K562 (cell line): ENCODE measurements around the gene CHRNE. TPM values are rescaled to one million over a fixed set of nuclear protein-coding genes. Genes with fewer than 3 reads are reported as not detected.

ENCODE experiments used
- ATAC-seq: fragments of 200-7000 bp; cut with Tn5 transposase; 3 replicates; pipeline ENCODE4 v1.9.1; 2020; ENCODE audit warnings: moderate library complexity
- BruUV-seq: library from RNA; stranded (reverse); fragments of 400-500 nt; replicated peaks from 2 replicates; lab custom pipeline; 2021; lab: Mats Ljungman, UMichigan
- CTCF ChIA-PET: fragments of 300-600 bp; formaldehyde crosslinking; extraction: SDS; loops from one replicate; lab custom pipeline; 2021; ENCODE audit warnings: low intra/inter-chr PET ratio; lab: Yijun Ruan, JAX
- POLR2A ChIA-PET: fragments of 300-600, 350-650 bp; sonication (Branson Sonifier 250); formaldehyde crosslinking; extraction: SDS; loops from one replicate; lab custom pipeline; 2021; ENCODE audit warnings: antibody characterized with exemption, inconsistent platforms; lab: Yijun Ruan, JAX
- DNase-seq, 4 experiments: peaks; one replicate each; pipeline versions ENCODE4 v3.0.0 to v3.0.0-alpha.2; 2011 to 2018; ENCODE audit warnings: low spot score in 3 of 4, mixed read lengths in 3 of 4; ENCODE audit errors: extremely low read depth in 1 of 4
- FAIRE-seq: peaks from 2 replicates; lab custom pipeline; 2011; peaks lifted over from hg19 to GRCh38; lab: Jason Lieb, UNC
- H2AFZ ChIP-seq: 2 replicates; pipeline ENCODE4 v1.6.0; 2011; ENCODE audit warnings: low read depth, low read length, control low read depth, inconsistent platforms
- H3K27ac ChIP-seq: fragments of 200-600 bp; 3 replicates; pipeline ENCODE4 v1.8.0; 2011; ENCODE audit warnings: low read depth, mild to moderate bottlenecking, control low read depth, inconsistent platforms, low read length, moderate library complexity, mixed read lengths; ENCODE audit errors: extremely low read depth
- H3K27me3 ChIP-seq, 2 experiments: fragments of 300-600 bp in 1 of 2; 2 replicates in 1 of 2; 3 replicates in 1 of 2; pipeline versions ENCODE4 v1.6.0 to v1.8.0; 2011; ENCODE audit warnings: inconsistent platforms in 2 of 2, low read length in 2 of 2, mild to moderate bottlenecking in 1 of 2, mixed read lengths in 1 of 2, moderate library complexity in 1 of 2; ENCODE audit not compliant: control insufficient read depth in 2 of 2, insufficient read depth in 2 of 2
- H3K36me3 ChIP-seq: fragments of 300-600 bp; 3 replicates; pipeline ENCODE4 v1.8.0; 2011; ENCODE audit warnings: mild to moderate bottlenecking, low read length, inconsistent platforms; ENCODE audit not compliant: control insufficient read depth, insufficient read depth
- H3K4me1 ChIP-seq, 2 experiments: fragments of 200-600 bp in 1 of 2; replicated peaks in 1 of 2; 2 replicates in 1 of 2; 3 replicates in 1 of 2; pipeline versions ENCODE4 v1.5.1 to v1.8.0; 2011; ENCODE audit warnings: inconsistent platforms in 2 of 2, low read length in 2 of 2, mild to moderate bottlenecking in 1 of 2, mixed read lengths in 1 of 2, moderate library complexity in 1 of 2; ENCODE audit not compliant: control insufficient read depth in 2 of 2, insufficient read depth in 2 of 2
- H3K4me2 ChIP-seq: 2 replicates; pipeline ENCODE4 v1.6.1; 2011; ENCODE audit warnings: low read length, control low read depth, inconsistent platforms, mixed read lengths; ENCODE audit not compliant: insufficient read depth
- H3K4me3 ChIP-seq: fragments of 200-600 bp; sonication (generic), shearing (Covaris generic); 2 replicates; pipeline ENCODE4 v1.5.1; 2016; ENCODE audit warnings: control low read depth, inconsistent platforms
- H3K79me2 ChIP-seq: fragments of 200-600 bp; 3 replicates; pipeline ENCODE4 v1.8.0; 2011; ENCODE audit warnings: low read length, inconsistent platforms; ENCODE audit not compliant: control insufficient read depth, insufficient read depth
- H3K9ac ChIP-seq, 2 experiments: 2 replicates each; pipeline versions ENCODE4 v1.6.0 to v1.6.1; 2011; ENCODE audit warnings: low read depth in 2 of 2, low read length in 2 of 2, control low read depth in 1 of 2, inconsistent platforms in 1 of 2, mild to moderate bottlenecking in 1 of 2, mixed read lengths in 1 of 2; ENCODE audit not compliant: insufficient read depth in 1 of 2
- H3K9me1 ChIP-seq: one replicate; pipeline ENCODE4 v1.6.0; 2011; ENCODE audit warnings: inconsistent platforms, mild to moderate bottlenecking, low read length, moderate library complexity; ENCODE audit not compliant: control insufficient read depth, insufficient read depth
- H3K9me3 ChIP-seq: replicated peaks from 2 replicates; pipeline ENCODE4 v1.5.1; 2011; ENCODE audit warnings: low read depth, low read length, inconsistent platforms; ENCODE audit not compliant: control insufficient read depth, insufficient read depth
- H4K20me1 ChIP-seq: replicated peaks from 2 replicates; pipeline ENCODE4 v1.6.1; 2011; ENCODE audit warnings: low read length, inconsistent platforms, mixed read lengths; ENCODE audit not compliant: control insufficient read depth, insufficient read depth
- HNRNPL ChIP-seq: fragments of 200-400 bp; formaldehyde crosslinking; IDR thresholded peaks from 2 replicates; pipeline ENCODE4 v1.6.1; 2017; ENCODE audit warnings: low read depth, mild to moderate bottlenecking, low read length
- JUNB ChIP-seq: fragments of 450-650 bp; formaldehyde crosslinking; conservative IDR thresholded peaks from 2 replicates; pipeline ENCODE4 v1.4.0; 2020; ENCODE audit warnings: mild to moderate bottlenecking
- NFXL1 ChIP-seq: fragments of 450-650 bp; formaldehyde crosslinking; IDR thresholded peaks from 2 replicates; pipeline ENCODE4 v1.4.0; 2021; ENCODE audit warnings: mild to moderate bottlenecking
- NR2F6 ChIP-seq: fragments of 450-650 bp; formaldehyde crosslinking; IDR thresholded peaks from 2 replicates; pipeline ENCODE4 v1.4.0; 2020; ENCODE audit warnings: mild to moderate bottlenecking
- PML ChIP-seq: IDR thresholded peaks from 2 replicates; pipeline ENCODE4 v1.6.1; 2012; ENCODE audit warnings: low read length, inconsistent platforms
- POLR2G ChIP-seq: fragments of 200-400 bp; formaldehyde crosslinking; IDR thresholded peaks from 2 replicates; pipeline ENCODE4 v1.6.1; 2017; ENCODE audit warnings: low read depth, mild to moderate bottlenecking, antibody characterized with exemption, low read length, moderate library complexity
- RBFOX2 ChIP-seq: fragments of 200-400 bp; formaldehyde crosslinking; IDR thresholded peaks from 2 replicates; pipeline ENCODE4 v1.6.1; 2017; ENCODE audit warnings: low read depth, mild to moderate bottlenecking, low read length, moderate library complexity
- SIN3A ChIP-seq, 2 experiments: fragments of 150-350 bp in 1 of 2; IDR thresholded peaks; 2 replicates each; pipeline ENCODE4 v1.6.1; 2011 to 2016; ENCODE audit warnings: borderline replicate concordance in 2 of 2, low read depth in 2 of 2, low read length in 2 of 2, mild to moderate bottlenecking in 2 of 2, moderate library complexity in 2 of 2; ENCODE audit not compliant: control insufficient read depth in 1 of 2
- TOE1 ChIP-seq, 2 experiments: fragments of 450-650 bp in 1 of 2; sonication (generic) in 1 of 2; formaldehyde crosslinking in 1 of 2; IDR thresholded peaks; 2 replicates each; pipeline versions ENCODE4 v1.7.1 to v1.8.0; 2016 to 2022; ENCODE audit warnings: borderline replicate concordance in 2 of 2, mild to moderate bottlenecking in 2 of 2, antibody characterized with exemption in 1 of 2, inconsistent platforms in 1 of 2, low read depth in 1 of 2, missing genetic modification reagents in 1 of 2, moderate library complexity in 1 of 2
- ZBED1 ChIP-seq: IDR thresholded peaks from 2 replicates; pipeline ENCODE4 v1.6.1; 2014
- ZKSCAN1 ChIP-seq: fragments of 150-350 bp; IDR thresholded peaks from 2 replicates; pipeline ENCODE4 v1.6.1; 2016; ENCODE audit warnings: low read depth, low read length
- ZNF232 ChIP-seq: sonication (generic); formaldehyde crosslinking; IDR thresholded peaks from 2 replicates; pipeline ENCODE4 v1.8.0; 2022; ENCODE audit warnings: mild to moderate bottlenecking, missing genetic modification reagents
- ZNF239 ChIP-seq: fragments of 250-450 bp; sonication (Bioruptor Pico); IDR thresholded peaks from 2 replicates; pipeline ENCODE4 v1.4.0; 2020; ENCODE audit warnings: mild to moderate bottlenecking
- ZSCAN29 ChIP-seq: fragments of 450-650 bp; IDR thresholded peaks from 2 replicates; pipeline ENCODE4 v1.6.1; 2017
- WGBS: fragments of 100-300 bp; shearing (Covaris generic); methylation state at CpG from one replicate; pipeline ENCODE4 v1.1.6; 2016; ENCODE audit warnings: low coverage, mixed read lengths; ENCODE audit not compliant: insufficient coverage; ENCODE audit errors: missing lambda C conversion rate; 5-methylcytosine and 5-hydroxymethylcytosine counted together
- in situ Hi-C: fragments of 300-500 bp; cut with MboI; formaldehyde crosslinking; loops from 4 replicates; pipeline ENCODE4 v1.15.0; 2018; ENCODE audit warnings: inconsistent platforms, mixed read lengths
- intact Hi-C: fragments of 100-400 bp; cut with micrococcal nuclease; formaldehyde crosslinking; loops from 2 replicates; pipeline ENCODE4 v1.14.2; 2022
- polyA plus RNA-seq, 8 experiments: library from polyadenylated mRNA; depleted of rRNA in 4 of 8; stranded (reverse) in 5 of 8; unstranded in 3 of 8; fragments of >200 nt; fragmentation: Nextera tagmentation in 2 of 8; fragmentation: Illumina TruSeq in 1 of 8; extraction: Ambion mirVana in 2 of 8; extraction: Trizol in 1 of 8; gene quantifications; 2 replicates each; pipeline versions ENCODE4 v1.2.1 to v1.2.3, GENCODE V29; 2011 to 2014; ENCODE audit warnings: inconsistent platforms in 1 of 8, missing spikeins in 1 of 8
- total RNA-seq, 7 experiments: library from RNA; depleted of rRNA in 6 of 7; stranded (reverse); fragments of >200 nt in 6 of 7; fragmentation: Illumina TruSeq in 2 of 7; extraction: Trizol in 2 of 7; gene quantifications; 2 replicates each; pipeline versions ENCODE4 v1.2.1 to v1.2.3, GENCODE V29; 2011 to 2021; ENCODE audit warnings: low replicate concordance in 1 of 7
- TF ChIP-seq, protein P1 (sequence below): fragments of 450-650 bp; formaldehyde crosslinking; IDR thresholded peaks from 2 replicates; pipeline ENCODE4 v1.4.0; 2022; ENCODE audit warnings: missing genetic modification characterization
- TF ChIP-seq, protein P2 (sequence below): fragments of 450-650 bp; formaldehyde crosslinking; IDR thresholded peaks from 2 replicates; pipeline ENCODE4 v1.4.0; 2020; ENCODE audit warnings: mild to moderate bottlenecking, mixed read lengths
- TF ChIP-seq, protein P3 (sequence below), 2 experiments: fragments of 450-650 bp in 1 of 2; sonication (generic) in 1 of 2; formaldehyde crosslinking in 1 of 2; IDR thresholded peaks in 1 of 2; conservative IDR thresholded peaks in 1 of 2; 2 replicates each; pipeline versions ENCODE4 v1.6.1 to v1.8.1; 2016 to 2023; ENCODE audit warnings: mild to moderate bottlenecking in 2 of 2, moderate library complexity in 2 of 2, inconsistent platforms in 1 of 2, missing genetic modification reagents in 1 of 2
- TF ChIP-seq, protein P4 (sequence below): sonication (generic); IDR thresholded peaks from 2 replicates; pipeline ENCODE4 v1.6.1; 2016

Gene CHRNE
- total and polyA plus RNA-seq, 9 of the 15 experiments (the other 6 are each of a cell fraction or from before 2014, with no cell fraction given), result not detected

DNA sequence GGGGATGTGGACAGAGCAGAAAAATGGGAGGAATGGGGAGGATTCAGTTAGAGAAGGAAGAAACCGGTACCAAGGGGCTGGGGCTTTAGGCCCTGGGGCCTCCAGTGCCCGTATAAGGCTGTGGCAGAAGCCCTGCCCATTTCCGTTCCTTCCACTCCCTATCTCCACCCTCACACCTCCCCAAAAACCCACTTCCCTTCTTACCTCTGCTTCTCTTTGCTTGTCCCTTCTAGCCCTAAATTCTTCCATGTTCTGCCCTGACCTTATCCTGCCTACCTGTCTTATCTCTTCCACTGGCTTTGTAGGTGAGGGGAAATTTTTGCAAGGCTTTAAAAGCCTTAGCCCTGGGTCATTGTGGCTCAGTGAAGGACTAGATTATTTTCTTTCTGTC is 41.3 kb upstream of the CHRNE start:
- H3K27me3 ChIP-seq, result no peaks in the 10 kb centered on the region
- peaks cover 85% of the 10 kb centered on the region for H3K79me2 ChIP-seq
- H3K4me3 ChIP-seq, result no peak overlapping the region
- H3K4me1 ChIP-seq, result peaks cover 20 to 26% of the 10 kb centered on the region in 2 experiments; a peak in 4 of 5 replicates
- FAIRE-seq (no peak), DNase-seq (no peak), ATAC-seq (no peak)
- no TSS peak for BruUV-seq
- in situ Hi-C loops, result no loop called here
- no peaks in the 10 kb centered on the region for H3K9me1 ChIP-seq
- no peak overlapping the region for H2AFZ ChIP-seq
- H3K9ac ChIP-seq, result peak overlapping the region in 1 of 2 experiments; percentile 73; a peak in 1 of 4 replicates
- H3K36me3 ChIP-seq, result peaks cover 65% of the 10 kb centered on the region
- intact Hi-C loops, result no loop called here
- no peaks in the 10 kb centered on the region for H3K9me3 ChIP-seq
- no peak overlapping the region for H3K4me2 ChIP-seq
- H4K20me1 ChIP-seq, result peaks cover 22% of the 10 kb centered on the region
- peak overlapping the region; percentile 79; the same call in 2 of the 3 replicates for H3K27ac ChIP-seq
- POLR2A ChIA-PET, result interaction anchor here (0.6 to 1.6 kb wide), 4 partner anchors 13 to 53 kb away, joined by 3 read pairs; partner anchors contain the start of genes INCA1 and KIF1C
- 52% methylated on average over 3 of the region's 3 CpGs for WGBS
- CTCF ChIA-PET, result no interaction called here
- TF ChIP-seq ZNF232 (no peak), HNRNPL (0 out of 2 replicates have a peak, but pooled peaks have one; percentile 41), JUNB (no peak), RBFOX2 (peak; percentile 60), NR2F6 (CRISPR knock-in tag) (no peak), POLR2G (peak; percentile 53; the same call in 1 of the 2 replicates), PML (0 out of 2 replicates have a peak, but pooled peaks have one; percentile 18), ZKSCAN1 (no peak), NFXL1 (CRISPR knock-in tag) (0 out of 2 replicates have a peak, but pooled peaks have one; percentile 33), ZSCAN29 (no peak), SIN3A (IDR thresholded peaks at IDR 0.05; ENCODE audit: borderline replicate concordance in 2 of 2, control insufficient read depth in 1 of 2, low read depth in 2 of 2, low read length in 2 of 2) (0 out of 4 replicates have a peak, but pooled peaks of 1 of the 2 experiments have one; percentile 8), TOE1 (IDR thresholded peaks at IDR 0.05; ENCODE audit: borderline replicate concordance) (no peak), TOE1 (CRISPR knock-in tag; IDR thresholded peaks at IDR 0.05; ENCODE audit: borderline replicate concordance, low read depth) (no peak), ZBED1 (no peak), ZNF239 (CRISPR knock-in tag) (no peak)
- TF ChIP-seq, protein P1, sequence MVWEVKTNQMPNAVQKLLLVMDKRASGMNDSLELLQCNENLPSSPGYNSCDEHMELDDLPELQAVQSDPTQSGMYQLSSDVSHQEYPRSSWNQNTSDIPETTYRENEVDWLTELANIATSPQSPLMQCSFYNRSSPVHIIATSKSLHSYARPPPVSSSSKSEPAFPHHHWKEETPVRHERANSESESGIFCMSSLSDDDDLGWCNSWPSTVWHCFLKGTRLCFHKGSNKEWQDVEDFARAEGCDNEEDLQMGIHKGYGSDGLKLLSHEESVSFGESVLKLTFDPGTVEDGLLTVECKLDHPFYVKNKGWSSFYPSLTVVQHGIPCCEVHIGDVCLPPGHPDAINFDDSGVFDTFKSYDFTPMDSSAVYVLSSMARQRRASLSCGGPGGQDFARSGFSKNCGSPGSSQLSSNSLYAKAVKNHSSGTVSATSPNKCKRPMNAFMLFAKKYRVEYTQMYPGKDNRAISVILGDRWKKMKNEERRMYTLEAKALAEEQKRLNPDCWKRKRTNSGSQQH (CRISPR knock-in tag), result peak; percentile 65; the same call in 1 of the 2 replicates
- TF ChIP-seq, protein P2, sequence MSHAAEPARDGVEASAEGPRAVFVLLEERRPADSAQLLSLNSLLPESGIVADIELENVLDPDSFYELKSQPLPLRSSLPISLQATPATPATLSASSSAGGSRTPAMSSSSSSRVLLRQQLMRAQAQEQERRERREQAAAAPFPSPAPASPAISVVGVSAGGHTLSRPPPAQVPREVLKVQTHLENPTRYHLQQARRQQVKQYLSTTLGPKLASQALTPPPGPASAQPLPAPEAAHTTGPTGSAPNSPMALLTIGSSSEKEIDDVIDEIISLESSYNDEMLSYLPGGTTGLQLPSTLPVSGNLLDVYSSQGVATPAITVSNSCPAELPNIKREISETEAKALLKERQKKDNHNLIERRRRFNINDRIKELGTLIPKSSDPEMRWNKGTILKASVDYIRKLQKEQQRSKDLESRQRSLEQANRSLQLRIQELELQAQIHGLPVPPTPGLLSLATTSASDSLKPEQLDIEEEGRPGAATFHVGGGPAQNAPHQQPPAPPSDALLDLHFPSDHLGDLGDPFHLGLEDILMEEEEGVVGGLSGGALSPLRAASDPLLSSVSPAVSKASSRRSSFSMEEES (CRISPR knock-in tag), result no peak
- TF ChIP-seq, protein P3, sequence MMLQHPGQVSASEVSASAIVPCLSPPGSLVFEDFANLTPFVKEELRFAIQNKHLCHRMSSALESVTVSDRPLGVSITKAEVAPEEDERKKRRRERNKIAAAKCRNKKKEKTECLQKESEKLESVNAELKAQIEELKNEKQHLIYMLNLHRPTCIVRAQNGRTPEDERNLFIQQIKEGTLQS (IDR thresholded peaks at IDR 0.05), result no peak
- TF ChIP-seq, protein P3 (CRISPR knock-in tag; conservative IDR thresholded peaks at IDR 0.05), result no peak
- TF ChIP-seq, protein P4, sequence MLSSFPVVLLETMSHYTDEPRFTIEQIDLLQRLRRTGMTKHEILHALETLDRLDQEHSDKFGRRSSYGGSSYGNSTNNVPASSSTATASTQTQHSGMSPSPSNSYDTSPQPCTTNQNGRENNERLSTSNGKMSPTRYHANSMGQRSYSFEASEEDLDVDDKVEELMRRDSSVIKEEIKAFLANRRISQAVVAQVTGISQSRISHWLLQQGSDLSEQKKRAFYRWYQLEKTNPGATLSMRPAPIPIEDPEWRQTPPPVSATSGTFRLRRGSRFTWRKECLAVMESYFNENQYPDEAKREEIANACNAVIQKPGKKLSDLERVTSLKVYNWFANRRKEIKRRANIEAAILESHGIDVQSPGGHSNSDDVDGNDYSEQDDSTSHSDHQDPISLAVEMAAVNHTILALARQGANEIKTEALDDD, result no peak
